HL-60 (cell line): ENCODE results near the gene MET.

Experiments used
- GABPA ChIP-seq: IDR thresholded peaks from 2 replicates; pipeline ENCODE4 v1.6.1; 2012; ENCODE audit warnings: low read depth
- POLR2AphosphoS5 ChIP-seq: IDR thresholded peaks from 2 replicates; pipeline ENCODE4 v1.6.1; 2012; ENCODE audit warnings: low read depth
- SPI1 ChIP-seq: IDR thresholded peaks from 2 replicates; pipeline ENCODE4 v1.6.1; 2012; ENCODE audit warnings: low read depth, mild to moderate bottlenecking, borderline replicate concordance
- TF ChIP-seq, protein P1 (sequence below): IDR thresholded peaks from one replicate; pipeline ENCODE4 v1.5.1; 2011; ENCODE audit warnings: low read length, control low read depth, inconsistent platforms; ENCODE audit not compliant: insufficient read depth
- TF ChIP-seq, protein P2 (sequence below): IDR thresholded peaks from 2 replicates; pipeline ENCODE4 v1.6.1; 2012; ENCODE audit warnings: low read depth; ENCODE audit not compliant: insufficient replicate concordance

DNA sequence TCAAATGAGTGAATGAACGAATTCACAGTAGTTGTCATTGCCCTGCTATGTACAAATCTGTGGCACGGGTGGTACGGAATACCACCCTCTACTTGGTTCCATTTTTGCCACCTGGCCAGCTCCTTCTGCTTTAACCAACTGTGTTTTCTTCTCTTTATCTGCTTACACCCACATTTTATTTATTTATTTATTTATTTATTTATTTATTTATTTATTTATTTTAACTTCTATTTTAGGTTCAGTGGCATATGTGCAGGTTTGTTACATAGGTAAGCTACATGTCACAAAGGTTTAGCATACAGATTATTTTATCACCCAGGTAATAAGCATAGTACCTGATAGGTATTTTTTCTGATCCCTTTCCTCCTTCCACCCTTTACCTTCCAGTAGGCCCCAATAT, 148.2 kb downstream of the MET start:
- TF ChIP-seq, protein P1, sequence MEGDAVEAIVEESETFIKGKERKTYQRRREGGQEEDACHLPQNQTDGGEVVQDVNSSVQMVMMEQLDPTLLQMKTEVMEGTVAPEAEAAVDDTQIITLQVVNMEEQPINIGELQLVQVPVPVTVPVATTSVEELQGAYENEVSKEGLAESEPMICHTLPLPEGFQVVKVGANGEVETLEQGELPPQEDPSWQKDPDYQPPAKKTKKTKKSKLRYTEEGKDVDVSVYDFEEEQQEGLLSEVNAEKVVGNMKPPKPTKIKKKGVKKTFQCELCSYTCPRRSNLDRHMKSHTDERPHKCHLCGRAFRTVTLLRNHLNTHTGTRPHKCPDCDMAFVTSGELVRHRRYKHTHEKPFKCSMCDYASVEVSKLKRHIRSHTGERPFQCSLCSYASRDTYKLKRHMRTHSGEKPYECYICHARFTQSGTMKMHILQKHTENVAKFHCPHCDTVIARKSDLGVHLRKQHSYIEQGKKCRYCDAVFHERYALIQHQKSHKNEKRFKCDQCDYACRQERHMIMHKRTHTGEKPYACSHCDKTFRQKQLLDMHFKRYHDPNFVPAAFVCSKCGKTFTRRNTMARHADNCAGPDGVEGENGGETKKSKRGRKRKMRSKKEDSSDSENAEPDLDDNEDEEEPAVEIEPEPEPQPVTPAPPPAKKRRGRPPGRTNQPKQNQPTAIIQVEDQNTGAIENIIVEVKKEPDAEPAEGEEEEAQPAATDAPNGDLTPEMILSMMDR: no peak
- TF ChIP-seq GABPA (no peak), POLR2AphosphoS5 (no peak), SPI1 (no peak)
- TF ChIP-seq, protein P2, sequence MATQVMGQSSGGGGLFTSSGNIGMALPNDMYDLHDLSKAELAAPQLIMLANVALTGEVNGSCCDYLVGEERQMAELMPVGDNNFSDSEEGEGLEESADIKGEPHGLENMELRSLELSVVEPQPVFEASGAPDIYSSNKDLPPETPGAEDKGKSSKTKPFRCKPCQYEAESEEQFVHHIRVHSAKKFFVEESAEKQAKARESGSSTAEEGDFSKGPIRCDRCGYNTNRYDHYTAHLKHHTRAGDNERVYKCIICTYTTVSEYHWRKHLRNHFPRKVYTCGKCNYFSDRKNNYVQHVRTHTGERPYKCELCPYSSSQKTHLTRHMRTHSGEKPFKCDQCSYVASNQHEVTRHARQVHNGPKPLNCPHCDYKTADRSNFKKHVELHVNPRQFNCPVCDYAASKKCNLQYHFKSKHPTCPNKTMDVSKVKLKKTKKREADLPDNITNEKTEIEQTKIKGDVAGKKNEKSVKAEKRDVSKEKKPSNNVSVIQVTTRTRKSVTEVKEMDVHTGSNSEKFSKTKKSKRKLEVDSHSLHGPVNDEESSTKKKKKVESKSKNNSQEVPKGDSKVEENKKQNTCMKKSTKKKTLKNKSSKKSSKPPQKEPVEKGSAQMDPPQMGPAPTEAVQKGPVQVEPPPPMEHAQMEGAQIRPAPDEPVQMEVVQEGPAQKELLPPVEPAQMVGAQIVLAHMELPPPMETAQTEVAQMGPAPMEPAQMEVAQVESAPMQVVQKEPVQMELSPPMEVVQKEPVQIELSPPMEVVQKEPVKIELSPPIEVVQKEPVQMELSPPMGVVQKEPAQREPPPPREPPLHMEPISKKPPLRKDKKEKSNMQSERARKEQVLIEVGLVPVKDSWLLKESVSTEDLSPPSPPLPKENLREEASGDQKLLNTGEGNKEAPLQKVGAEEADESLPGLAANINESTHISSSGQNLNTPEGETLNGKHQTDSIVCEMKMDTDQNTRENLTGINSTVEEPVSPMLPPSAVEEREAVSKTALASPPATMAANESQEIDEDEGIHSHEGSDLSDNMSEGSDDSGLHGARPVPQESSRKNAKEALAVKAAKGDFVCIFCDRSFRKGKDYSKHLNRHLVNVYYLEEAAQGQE: no peak
